ENCODE results near the gene GRM7.

Gene GRM7

GRCh38 chr3:7657214-7658112, 796.5 kb downstream of the GRM7 start:
- no peak for DNase-seq (ENCODE audit: low read depth in 2 of 2)

GRCh38 chr3:7658294-7658693, 797.4 kb downstream of the GRM7 start:
- no peak for DNase-seq (ENCODE audit: low read depth in 2 of 2)

GRCh38 chr3:7659079-7659478, 798.2 kb downstream of the GRM7 start:
- no peak for DNase-seq (ENCODE audit: low read depth in 2 of 2)

DNA sequence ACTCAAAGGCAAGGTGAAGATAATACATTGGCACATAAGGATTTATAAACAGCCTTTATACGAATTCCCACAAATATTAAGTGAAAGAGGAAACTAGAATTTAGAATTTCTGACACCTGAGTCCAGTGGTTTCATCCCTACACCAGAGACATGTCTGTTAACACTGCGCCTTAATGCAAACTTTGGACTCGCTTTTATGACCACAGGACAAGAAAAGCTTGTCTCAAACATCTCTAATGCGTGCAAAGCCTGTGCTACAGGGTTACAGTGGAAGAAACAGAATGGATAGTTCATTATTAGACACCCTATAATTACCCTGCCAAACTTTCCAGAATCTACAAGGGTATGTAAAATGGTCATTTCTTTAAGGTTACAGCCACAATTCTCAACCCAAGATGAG, 802.9 kb downstream of the GRM7 start:
- DNase-seq (ENCODE audit: low read depth in 2 of 2), result no peak

- DNase-seq (ENCODE audit: low read depth in 2 of 2), result no peak
These were observed 806.9 kb downstream of the GRM7 start for GRCh38 chr3:7667774-7668173.

DNA sequence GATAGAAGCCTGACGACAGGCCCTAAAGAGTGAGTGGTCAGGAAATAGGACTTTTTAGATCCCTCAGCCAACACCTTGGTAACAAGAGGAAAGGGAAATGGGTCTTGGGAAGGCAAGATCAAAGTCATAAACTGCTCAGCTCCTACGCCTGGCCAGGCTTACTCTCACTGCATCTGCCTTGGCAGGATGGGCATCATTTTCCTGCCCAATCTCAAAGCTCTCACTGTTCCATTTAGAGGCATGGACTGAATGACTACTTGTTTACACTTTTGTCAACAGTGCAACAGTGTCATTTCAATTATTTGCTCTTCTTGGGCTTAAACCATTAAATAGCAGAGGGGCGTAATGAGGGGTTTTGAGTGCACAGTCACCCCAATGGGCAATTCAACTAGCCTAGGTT, 808.7 kb downstream of the GRM7 start:
- DNase-seq (ENCODE audit: low read depth in 2 of 2), result no peak

DNA sequence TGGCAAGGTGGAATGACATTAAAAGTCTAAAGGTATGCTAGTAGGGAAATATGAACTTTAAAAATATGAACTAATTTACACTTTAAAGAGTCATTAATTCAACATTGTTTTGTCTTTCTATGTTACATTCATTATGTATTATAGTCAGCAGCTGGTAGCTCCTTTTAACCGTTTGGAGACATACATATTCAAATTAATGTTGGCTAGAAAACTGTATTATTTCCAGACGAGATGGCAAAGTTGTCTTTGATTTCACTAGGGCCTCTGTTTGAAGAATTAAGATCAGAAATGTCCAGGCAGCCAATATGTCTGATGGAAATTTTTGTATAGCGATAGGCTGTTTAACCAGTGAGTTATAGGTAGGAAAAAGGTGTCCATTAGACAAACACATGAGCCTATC, 817.6 kb downstream of the GRM7 start:
- no peak for DNase-seq (ENCODE audit: low read depth in 2 of 2)

- DNase-seq (ENCODE audit: low read depth in 2 of 2), result no peak
These were observed 821.9 kb downstream of the GRM7 start for GRCh38 chr3:7682822-7683229.

GRCh38 chr3:7683426-7683825, 822.5 kb downstream of the GRM7 start:
- DNase-seq (ENCODE audit: low read depth in 2 of 2), result no peak

DNA sequence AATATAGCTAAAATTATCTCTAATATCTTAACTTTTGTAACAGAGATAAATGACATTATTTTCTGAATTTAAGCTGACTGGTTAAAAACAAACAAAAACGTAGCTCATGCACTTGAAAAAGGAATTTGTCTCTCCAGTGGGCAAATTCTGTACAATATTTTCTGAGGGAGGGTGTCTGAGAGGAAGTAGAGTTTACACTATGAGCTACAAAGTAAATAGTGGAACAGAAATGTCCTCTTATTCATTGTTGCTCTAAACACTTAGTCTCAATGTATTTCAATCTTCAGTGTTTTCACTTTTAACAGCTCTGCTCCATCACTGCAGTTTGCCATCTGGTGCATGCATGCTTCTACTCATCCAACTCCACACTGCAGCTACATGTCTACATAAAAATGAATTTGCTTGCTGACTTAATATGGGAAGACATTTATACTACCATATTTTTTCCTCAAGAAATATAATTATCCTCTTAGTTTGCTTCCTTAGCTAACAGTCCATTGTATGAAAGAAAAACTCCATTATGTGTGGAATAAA, 823.3 kb downstream of the GRM7 start:
- DNase-seq (ENCODE audit: low read depth in 2 of 2), result no peak

DNA sequence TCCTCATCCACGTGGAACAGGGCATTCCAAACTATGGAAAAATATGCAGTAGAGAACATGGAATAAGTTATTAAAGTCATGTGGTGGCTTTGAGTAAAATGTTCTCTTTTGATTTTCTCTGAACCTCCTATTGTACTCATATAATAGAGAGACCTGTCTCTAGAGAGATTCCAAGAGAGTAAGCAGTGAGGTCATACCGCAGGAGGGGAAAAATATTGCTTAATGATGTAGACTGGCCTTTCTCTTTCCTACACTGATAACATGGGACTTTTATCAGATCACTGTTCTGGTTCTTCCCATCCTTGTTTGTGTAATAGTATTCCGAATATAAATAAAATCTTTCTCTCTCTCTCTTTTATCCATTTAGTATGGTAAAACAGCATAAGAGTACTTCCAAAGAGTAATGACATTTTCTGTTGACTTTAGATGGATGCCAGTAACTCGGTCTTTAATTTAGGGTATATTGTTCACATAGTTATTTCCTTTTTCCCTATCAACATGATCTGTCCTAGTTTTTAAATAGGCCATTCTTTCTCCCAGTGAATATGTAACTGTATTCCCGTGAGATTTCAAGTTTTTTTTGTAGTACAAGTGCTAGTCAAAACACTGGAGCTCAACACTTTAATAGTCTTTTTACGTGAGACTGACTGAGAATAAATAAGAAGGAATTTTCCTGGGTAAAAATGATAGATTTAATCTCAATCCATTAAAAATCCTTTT, 826.7 kb downstream of the GRM7 start:
- DNase-seq (ENCODE audit: low read depth in 2 of 2), result no peak

- DNase-seq (ENCODE audit: low read depth in 2 of 2), result no peak
These were observed 832.0 kb downstream of the GRM7 start for GRCh38 chr3:7692866-7693265.

- no peak for DNase-seq (ENCODE audit: low read depth in 2 of 2)
These were observed 833.1 kb downstream of the GRM7 start for GRCh38 chr3:7693976-7694375.

DNA sequence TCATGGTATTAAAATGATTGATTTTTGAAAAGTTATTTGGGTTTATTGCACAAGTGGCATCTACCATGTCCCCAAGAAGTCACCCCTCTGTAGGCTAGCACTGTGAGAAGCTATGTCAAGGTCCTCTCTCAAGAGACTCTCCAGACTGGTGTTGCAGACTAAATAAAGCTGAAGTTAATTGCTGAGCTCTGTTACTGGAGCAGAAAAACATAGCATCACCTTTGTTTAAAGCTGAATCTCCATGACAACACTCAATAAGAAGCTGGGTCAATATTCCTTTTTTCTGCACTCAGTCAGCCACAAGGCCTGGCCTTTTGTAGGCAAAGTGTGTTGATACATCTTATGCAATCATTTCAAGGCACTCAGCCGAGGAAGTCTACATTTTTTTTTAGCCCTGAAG, 834.1 kb downstream of the GRM7 start:
- DNase-seq (ENCODE audit: low read depth in 2 of 2), result no peak

- DNase-seq (ENCODE audit: low read depth in 2 of 2), result no peak
These were observed 835.4 kb downstream of the GRM7 start for GRCh38 chr3:7696320-7696719.

GRCh38 chr3:7697548-7697947, 836.6 kb downstream of the GRM7 start:
- DNase-seq (ENCODE audit: low read depth in 2 of 2), result no peak

GRCh38 chr3:7700539-7700938, 839.6 kb downstream of the GRM7 start:
- no peak for DNase-seq (ENCODE audit: low read depth in 2 of 2)

DNA sequence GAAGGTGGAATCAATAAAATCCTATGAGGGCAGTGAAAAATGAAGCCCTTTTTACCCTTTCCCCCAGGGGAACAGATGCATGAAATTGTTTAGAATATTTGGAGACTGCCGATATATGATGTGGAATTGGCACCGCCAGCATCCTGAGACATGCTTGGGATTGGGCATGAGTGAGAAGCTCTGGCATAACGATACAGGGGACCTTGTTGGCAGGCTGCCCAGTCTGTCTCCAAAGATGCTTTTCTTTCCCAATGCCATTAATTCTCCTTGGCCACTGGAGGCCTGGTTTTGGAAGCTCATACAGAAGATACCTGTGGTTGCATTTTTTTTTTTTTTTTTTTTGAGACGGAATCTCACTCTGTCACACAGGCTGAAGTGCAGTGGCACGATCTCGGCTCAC, 840.1 kb downstream of the GRM7 start:
- DNase-seq (ENCODE audit: low read depth in 2 of 2), result no peak

DNA sequence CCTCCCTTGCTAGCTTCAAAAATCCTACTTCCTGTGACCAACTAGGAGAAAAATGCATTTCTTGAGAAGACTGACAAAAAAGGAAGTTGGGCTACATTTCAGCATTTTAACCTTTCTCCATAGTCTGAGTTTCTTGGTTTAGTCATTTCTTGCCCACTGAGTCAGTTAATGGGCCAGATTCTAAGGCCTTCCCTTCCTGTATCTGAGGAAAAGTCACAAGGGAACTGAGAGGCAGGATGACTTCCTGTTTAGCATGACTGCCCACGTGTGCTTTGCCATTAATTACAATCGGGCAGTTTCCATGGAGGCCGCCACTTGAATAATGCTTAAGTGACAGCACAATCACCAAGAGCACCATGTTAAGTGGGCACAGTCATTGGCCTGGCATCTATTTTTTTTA, 846.3 kb downstream of the GRM7 start:
- no peak for DNase-seq (ENCODE audit: low read depth in 2 of 2)

DNA sequence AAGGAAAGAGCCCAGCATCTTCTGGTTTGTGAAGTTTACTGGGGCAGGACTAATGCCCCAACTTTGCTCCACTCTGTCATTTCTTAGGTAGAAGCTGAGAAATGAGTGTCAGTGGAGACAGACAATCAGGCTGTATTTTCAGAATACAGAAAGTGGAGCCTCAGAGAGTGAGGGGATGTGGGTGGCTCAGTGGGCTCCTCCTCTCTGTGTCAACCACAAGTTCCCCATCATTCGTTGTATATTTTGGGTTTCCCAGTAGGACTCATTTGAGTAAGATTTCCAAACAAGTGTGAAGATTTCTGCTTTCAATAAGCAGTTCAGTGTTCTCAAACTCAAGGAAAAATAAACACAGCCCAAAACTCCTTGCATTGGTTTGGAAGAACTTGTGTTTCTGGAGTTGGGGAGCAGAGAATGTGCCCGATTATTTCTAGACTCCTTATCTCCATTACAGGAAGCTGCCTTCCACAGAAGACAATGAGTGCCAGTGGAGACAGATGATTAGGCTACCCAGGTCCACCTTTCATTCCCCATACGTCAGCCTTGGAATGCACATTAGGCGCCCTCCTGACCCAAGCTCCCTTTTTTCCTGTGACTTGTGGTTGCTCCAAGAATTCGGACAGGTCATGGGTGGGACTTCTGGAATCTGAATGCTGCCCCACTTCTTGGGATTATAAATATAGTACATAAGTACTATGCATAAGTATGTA, 848.6 kb downstream of the GRM7 start:
- no peak for DNase-seq (ENCODE audit: low read depth in 2 of 2)

- no peak for DNase-seq (ENCODE audit: low read depth in 2 of 2)
These were observed 849.4 kb downstream of the GRM7 start for GRCh38 chr3:7710284-7710683.

GRCh38 chr3:7713724-7714123, 852.8 kb downstream of the GRM7 start:
- DNase-seq (ENCODE audit: low read depth in 2 of 2), result no peak
